ENCODE data around the gene DSG2. TPM values are rescaled to one million over a fixed set of nuclear protein-coding genes. Genes with fewer than 3 reads are reported as not detected.
A peak's percentile ranks its signal among the peaks of the same experiment; 100 is the strongest.
"Not testable (repeated sequence)": the region's sequence is repeated elsewhere in the genome, so short reads cannot be mapped to it uniquely, and the experiment has no call there.

DSG2 gene
- total RNA-seq, 1 experiment from 2014 or later, result not detected

GRCh38 chr18:31493171-31493570 is 4.8 kb upstream of the DSG2 start:
- DNase-seq, result no peak
- Histone ChIP-seq H2AFZ (ENCODE audit: low read length) (no peak overlapping the region), H3K79me2 (ENCODE audit: low read length) (no peaks in the 10 kb centered on the region), H3K4me3 (ENCODE audit: low read length) (no peak overlapping the region), H3K4me1 (ENCODE audit: low read length) (peaks cover 26% of the 10 kb centered on the region), H3K9me3 (ENCODE audit: low read length) (no peaks in the 10 kb centered on the region), H3K36me3 (ENCODE audit: insufficient read depth, low read length) (no peaks in the 10 kb centered on the region), H4K20me1 (ENCODE audit: insufficient read depth, low read depth, low read length) (no peaks in the 10 kb centered on the region), H3K4me2 (ENCODE audit: low read depth, low read length, poor library complexity, severe bottlenecking) (no peak overlapping the region), H3K27me3 (ENCODE audit: low read length) (no peaks in the 10 kb centered on the region), H3K27ac (ENCODE audit: low read length) (no peak overlapping the region), H3K9me2 (replicated peaks; ENCODE audit: insufficient read depth, low read length) (no peaks in the 10 kb centered on the region), H3K9ac (ENCODE audit: low read length) (no peak overlapping the region)

DNA sequence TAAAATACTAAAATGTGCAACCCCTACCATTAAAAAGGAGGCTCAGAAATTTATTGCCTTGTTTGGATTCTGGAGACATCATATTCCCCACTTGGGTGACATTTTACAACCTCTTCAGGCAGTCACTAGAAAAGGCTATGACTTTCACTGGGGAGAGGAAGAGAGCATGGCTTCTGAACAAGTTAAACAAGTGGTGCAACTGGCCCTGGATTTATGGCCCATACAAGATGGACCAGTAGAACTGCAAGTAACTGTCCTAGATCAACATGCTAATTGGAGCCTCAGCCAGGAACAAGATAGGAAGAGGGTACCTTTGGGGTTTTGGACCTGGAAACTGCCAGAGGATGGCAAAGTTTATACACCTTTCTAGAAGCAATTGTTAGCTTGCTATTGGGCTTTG is 4.0 kb upstream of the DSG2 start:
- H3K9me3 ChIP-seq (ENCODE audit: low read length), result no peaks in the 10 kb centered on the region
- H3K4me1 ChIP-seq (ENCODE audit: low read length), result peaks cover 28% of the 10 kb centered on the region
- no peaks in the 10 kb centered on the region for H3K9me2 ChIP-seq (replicated peaks; ENCODE audit: insufficient read depth, low read length)
- no peak for DNase-seq
- no peak overlapping the region for H3K4me3 ChIP-seq (ENCODE audit: low read length)
- no peak overlapping the region for H2AFZ ChIP-seq (ENCODE audit: low read length)
- H3K27me3 ChIP-seq (ENCODE audit: low read length), result no peaks in the 10 kb centered on the region
- H3K9ac ChIP-seq (ENCODE audit: low read length), result no peak overlapping the region
- H3K4me2 ChIP-seq (ENCODE audit: low read depth, low read length, poor library complexity, severe bottlenecking), result no peak overlapping the region
- H3K79me2 ChIP-seq (ENCODE audit: low read length), result no peaks in the 10 kb centered on the region
- no peaks in the 10 kb centered on the region for H3K36me3 ChIP-seq (ENCODE audit: insufficient read depth, low read length)
- H4K20me1 ChIP-seq (ENCODE audit: insufficient read depth, low read depth, low read length), result no peaks in the 10 kb centered on the region
- no peak overlapping the region for H3K27ac ChIP-seq (ENCODE audit: low read length)

DNA sequence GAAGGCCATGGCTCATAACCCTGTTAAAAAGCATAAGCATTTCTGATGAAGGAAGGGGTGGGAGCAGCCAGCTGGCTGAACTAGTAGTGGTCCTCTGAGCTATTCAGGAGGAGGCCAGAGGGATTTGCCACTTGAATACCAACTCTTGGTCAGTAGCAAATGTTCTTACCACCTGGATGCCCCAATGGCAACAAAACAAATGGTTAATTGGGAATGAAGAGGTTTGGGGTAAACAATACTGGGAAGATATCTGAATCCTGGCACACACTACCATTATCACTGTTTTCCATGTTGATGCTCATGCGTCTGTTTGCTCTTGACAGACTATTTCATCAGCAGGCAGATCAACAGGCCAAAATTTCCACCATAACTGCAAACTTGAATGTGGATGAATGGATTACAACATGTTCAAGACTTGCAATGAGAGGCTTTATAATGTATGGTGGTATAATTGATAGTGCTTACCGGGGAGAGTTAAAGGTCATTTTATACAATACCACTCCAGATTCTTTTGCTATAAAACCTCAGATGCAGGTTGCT is 3.2 kb upstream of the DSG2 start:
- H3K9me3 ChIP-seq (ENCODE audit: low read length); DNase-seq; H3K27ac ChIP-seq (ENCODE audit: low read length); H3K4me2 ChIP-seq (ENCODE audit: low read depth, low read length, poor library complexity, severe bottlenecking); H3K79me2 ChIP-seq (ENCODE audit: low read length); H3K36me3 ChIP-seq (ENCODE audit: insufficient read depth, low read length); H2AFZ ChIP-seq (ENCODE audit: low read length); H3K9me2 ChIP-seq (replicated peaks; ENCODE audit: insufficient read depth, low read length); H4K20me1 ChIP-seq (ENCODE audit: insufficient read depth, low read depth, low read length); H3K27me3 ChIP-seq (ENCODE audit: low read length); H3K4me3 ChIP-seq (ENCODE audit: low read length); H3K9ac ChIP-seq (ENCODE audit: low read length): not testable (repeated sequence)
- peaks cover 37% of the 10 kb centered on the region for H3K4me1 ChIP-seq (ENCODE audit: low read length)

- no peaks in the 10 kb centered on the region for H4K20me1 ChIP-seq (ENCODE audit: insufficient read depth, low read depth, low read length)
- no peak overlapping the region for H2AFZ ChIP-seq (ENCODE audit: low read length)
- H3K4me3 ChIP-seq (ENCODE audit: low read length), result no peak overlapping the region
- H3K36me3 ChIP-seq (ENCODE audit: insufficient read depth, low read length), result no peaks in the 10 kb centered on the region
- H3K9me3 ChIP-seq (ENCODE audit: low read length), result no peaks in the 10 kb centered on the region
- H3K27me3 ChIP-seq (ENCODE audit: low read length), result no peaks in the 10 kb centered on the region
- no peak overlapping the region for H3K4me2 ChIP-seq (ENCODE audit: low read depth, low read length, poor library complexity, severe bottlenecking)
- H3K27ac ChIP-seq (ENCODE audit: low read length), result no peak overlapping the region
- H3K9ac ChIP-seq (ENCODE audit: low read length), result no peak overlapping the region
- peaks cover 31% of the 10 kb centered on the region for H3K4me1 ChIP-seq (ENCODE audit: low read length)
- no peaks in the 10 kb centered on the region for H3K79me2 ChIP-seq (ENCODE audit: low read length)
- no peaks in the 10 kb centered on the region for H3K9me2 ChIP-seq (replicated peaks; ENCODE audit: insufficient read depth, low read length)
- DNase-seq, result no peak
These were observed 557 bp upstream of the DSG2 start for GRCh38 chr18:31497404-31497835.

- Histone ChIP-seq H3K4me1 (ENCODE audit: low read length) (peaks cover 30% of the 10 kb centered on the region), H3K79me2 (ENCODE audit: low read length) (no peaks in the 10 kb centered on the region), H3K9me3 (ENCODE audit: low read length) (no peaks in the 10 kb centered on the region), H3K4me3 (ENCODE audit: low read length) (peak overlapping the region; percentile 57), H3K36me3 (ENCODE audit: insufficient read depth, low read length) (no peaks in the 10 kb centered on the region), H3K9me2 (replicated peaks; ENCODE audit: insufficient read depth, low read length) (no peaks in the 10 kb centered on the region), H3K9ac (ENCODE audit: low read length) (peak overlapping the region; percentile 63), H3K4me2 (ENCODE audit: low read depth, low read length, poor library complexity, severe bottlenecking) (peak overlapping the region; percentile 76), H4K20me1 (ENCODE audit: insufficient read depth, low read depth, low read length) (no peaks in the 10 kb centered on the region), H3K27me3 (ENCODE audit: low read length) (no peaks in the 10 kb centered on the region), H3K27ac (ENCODE audit: low read length) (peak overlapping the region; percentile 95), H2AFZ (ENCODE audit: low read length) (peak overlapping the region; percentile 73)
- no peak for DNase-seq
These were observed 872 bp downstream of the DSG2 start for GRCh38 chr18:31498574-31499524.

DNA sequence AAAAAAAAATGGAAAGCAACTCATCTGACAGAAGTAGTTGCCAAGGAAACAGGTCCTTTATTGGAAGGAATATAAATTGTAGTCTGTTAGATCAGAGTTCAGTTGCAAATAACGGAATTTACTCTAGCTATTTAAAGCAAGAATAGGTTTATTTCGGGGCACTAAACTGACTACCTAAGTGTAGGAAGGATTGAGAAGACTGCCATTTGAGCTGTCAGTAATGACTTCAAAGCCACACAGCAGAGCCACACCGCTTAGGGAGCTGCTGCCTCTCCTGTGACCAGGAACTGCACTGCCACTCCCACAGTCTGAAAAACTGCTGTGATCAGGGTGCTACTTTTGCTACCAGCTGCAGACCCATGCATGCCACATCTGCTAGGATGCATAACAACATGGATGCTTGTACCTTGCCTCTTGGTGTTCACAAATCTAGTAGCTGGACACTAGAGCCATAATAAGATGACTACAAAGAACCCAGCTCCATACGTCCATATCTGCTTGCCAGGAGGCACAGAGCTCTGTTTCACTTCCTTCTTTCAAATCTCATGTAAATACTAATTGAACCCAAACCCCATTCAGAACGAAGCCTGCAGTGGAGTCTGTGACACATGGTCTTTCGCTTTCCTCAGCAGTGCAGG is 2.2 kb downstream of the DSG2 start:
- Histone ChIP-seq H2AFZ (ENCODE audit: low read length) (no peak overlapping the region), H3K36me3 (ENCODE audit: insufficient read depth, low read length) (no peaks in the 10 kb centered on the region), H3K4me2 (ENCODE audit: low read depth, low read length, poor library complexity, severe bottlenecking) (peak overlapping the region; percentile 76), H3K9me3 (ENCODE audit: low read length) (no peaks in the 10 kb centered on the region), H3K79me2 (ENCODE audit: low read length) (no peaks in the 10 kb centered on the region), H3K4me3 (ENCODE audit: low read length) (peak overlapping the region; percentile 57), H3K9me2 (replicated peaks; ENCODE audit: insufficient read depth, low read length) (no peaks in the 10 kb centered on the region), H3K4me1 (ENCODE audit: low read length) (peaks cover 36% of the 10 kb centered on the region), H3K9ac (ENCODE audit: low read length) (peak overlapping the region; percentile 63), H4K20me1 (ENCODE audit: insufficient read depth, low read depth, low read length) (no peaks in the 10 kb centered on the region), H3K27me3 (ENCODE audit: low read length) (no peaks in the 10 kb centered on the region), H3K27ac (ENCODE audit: low read length) (peak overlapping the region; percentile 95)
- DNase-seq, result peak; percentile 95

GRCh38 chr18:31503011-31503410 is 5.0 kb downstream of the DSG2 start:
- no peaks in the 10 kb centered on the region for H3K9me2 ChIP-seq (replicated peaks; ENCODE audit: insufficient read depth, low read length)
- peaks cover 44% of the 10 kb centered on the region for H3K4me1 ChIP-seq (ENCODE audit: low read length)
- H2AFZ ChIP-seq (ENCODE audit: low read length), result peak overlapping the region; percentile 63; the same call in 1 of the 2 replicates
- no peak overlapping the region for H3K4me3 ChIP-seq (ENCODE audit: low read length)
- no peaks in the 10 kb centered on the region for H3K9me3 ChIP-seq (ENCODE audit: low read length)
- H4K20me1 ChIP-seq (ENCODE audit: insufficient read depth, low read depth, low read length), result no peaks in the 10 kb centered on the region
- no peak overlapping the region for H3K4me2 ChIP-seq (ENCODE audit: low read depth, low read length, poor library complexity, severe bottlenecking)
- H3K36me3 ChIP-seq (ENCODE audit: insufficient read depth, low read length), result no peaks in the 10 kb centered on the region
- no peak for DNase-seq
- no peaks in the 10 kb centered on the region for H3K79me2 ChIP-seq (ENCODE audit: low read length)
- H3K9ac ChIP-seq (ENCODE audit: low read length), result no peak overlapping the region
- no peaks in the 10 kb centered on the region for H3K27me3 ChIP-seq (ENCODE audit: low read length)
- no peak overlapping the region for H3K27ac ChIP-seq (ENCODE audit: low read length)

DNA sequence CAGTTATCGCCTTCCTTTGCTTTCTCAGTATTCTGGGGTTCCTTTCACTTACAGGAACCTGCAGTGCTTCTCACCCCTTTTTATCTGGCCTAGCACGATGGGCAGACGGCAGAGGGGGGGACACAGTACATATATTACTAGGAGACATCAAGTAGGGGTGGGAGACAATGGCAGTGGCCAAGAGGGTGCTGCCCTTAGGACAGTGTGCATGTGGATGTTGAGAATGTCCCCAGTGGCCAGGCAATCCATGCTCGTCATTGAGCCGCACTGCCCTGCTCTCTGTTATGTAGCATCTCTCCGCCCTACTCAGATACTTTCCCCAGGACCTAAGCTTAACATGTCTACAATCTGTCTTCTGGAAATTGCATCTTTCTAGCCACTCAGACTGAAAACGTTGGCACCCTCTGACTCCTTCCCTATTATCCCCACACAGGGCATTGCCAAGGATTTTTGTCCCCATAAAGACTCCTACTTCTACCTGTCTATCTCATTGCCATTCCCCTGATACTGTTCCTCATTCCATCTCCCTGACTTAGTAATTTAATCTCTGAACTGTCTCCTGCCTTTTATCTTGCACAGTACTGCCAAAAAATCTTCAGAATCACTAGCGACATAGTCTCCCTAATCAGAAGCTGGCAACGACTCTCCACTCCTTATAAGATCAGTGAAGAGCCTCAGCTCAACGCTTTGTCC is 6.6 kb downstream of the DSG2 start:
- Histone ChIP-seq H3K9me2 (replicated peaks; ENCODE audit: insufficient read depth, low read length) (no peaks in the 10 kb centered on the region), H3K4me3 (ENCODE audit: low read length) (no peak overlapping the region), H3K9ac (ENCODE audit: low read length) (no peak overlapping the region), H3K4me1 (ENCODE audit: low read length) (peaks cover 46% of the 10 kb centered on the region), H2AFZ (ENCODE audit: low read length) (peak overlapping the region; percentile 57; the same call in 1 of the 2 replicates), H3K27me3 (ENCODE audit: low read length) (no peaks in the 10 kb centered on the region), H3K79me2 (ENCODE audit: low read length) (no peaks in the 10 kb centered on the region), H3K27ac (ENCODE audit: low read length) (no peak overlapping the region), H3K4me2 (ENCODE audit: low read depth, low read length, poor library complexity, severe bottlenecking) (no peak overlapping the region), H3K9me3 (ENCODE audit: low read length) (no peaks in the 10 kb centered on the region), H3K36me3 (ENCODE audit: insufficient read depth, low read length) (no peaks in the 10 kb centered on the region), H4K20me1 (ENCODE audit: insufficient read depth, low read depth, low read length) (no peaks in the 10 kb centered on the region)
- DNase-seq, result no peak

Data from Karpas-422 (cell line).